ENCODE results near the gene RFNG. TPM values are rescaled to one million over a fixed set of nuclear protein-coding genes. Genes with fewer than 3 reads are reported as not detected.

Gene RFNG
- total RNA-seq, 1 donor from 2014 or later, result 61.4 TPM

DNA sequence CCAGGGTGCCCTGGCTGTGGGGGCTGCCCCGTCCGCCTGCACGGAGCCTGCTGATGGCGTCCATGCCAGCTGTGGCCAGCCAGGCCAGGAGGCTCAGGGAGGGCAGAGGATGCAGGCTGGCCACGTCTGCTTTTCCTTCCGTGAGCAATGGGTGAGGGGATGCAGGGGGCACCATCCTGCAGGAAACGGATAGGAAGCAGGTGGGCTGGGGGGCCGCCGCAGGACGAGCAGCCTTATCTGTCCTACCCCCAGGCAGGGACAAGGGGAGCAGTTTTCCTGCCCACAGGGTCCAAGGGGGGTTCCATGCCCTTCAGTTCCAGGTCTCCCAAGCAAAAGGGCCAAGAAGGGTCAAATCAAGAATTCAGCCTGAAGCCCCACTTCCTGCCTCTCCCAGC, 7.2 kb upstream of the RFNG start:
- Histone ChIP-seq H3K4me3 (no peak overlapping the region), H3K27ac (no peak overlapping the region), H3K27me3 (no peaks in the 10 kb centered on the region), H3K4me1 (peaks cover 8% of the 10 kb centered on the region), H3K36me3 (peaks cover 0 to 83% of the 10 kb centered on the region in 2 donors), H3K9me3 (no peaks in the 10 kb centered on the region)
- DNase-seq (ENCODE audit: extremely low spot score in 2 of 2), result no peak
- no peak for TF ChIP-seq POLR2AphosphoS5 (IDR thresholded peaks at IDR 0.05; ENCODE audit: insufficient read depth in 1 of 2, low read depth in 1 of 2)
- intact Hi-C loops (cut with DNase I), result no loop called here

DNA sequence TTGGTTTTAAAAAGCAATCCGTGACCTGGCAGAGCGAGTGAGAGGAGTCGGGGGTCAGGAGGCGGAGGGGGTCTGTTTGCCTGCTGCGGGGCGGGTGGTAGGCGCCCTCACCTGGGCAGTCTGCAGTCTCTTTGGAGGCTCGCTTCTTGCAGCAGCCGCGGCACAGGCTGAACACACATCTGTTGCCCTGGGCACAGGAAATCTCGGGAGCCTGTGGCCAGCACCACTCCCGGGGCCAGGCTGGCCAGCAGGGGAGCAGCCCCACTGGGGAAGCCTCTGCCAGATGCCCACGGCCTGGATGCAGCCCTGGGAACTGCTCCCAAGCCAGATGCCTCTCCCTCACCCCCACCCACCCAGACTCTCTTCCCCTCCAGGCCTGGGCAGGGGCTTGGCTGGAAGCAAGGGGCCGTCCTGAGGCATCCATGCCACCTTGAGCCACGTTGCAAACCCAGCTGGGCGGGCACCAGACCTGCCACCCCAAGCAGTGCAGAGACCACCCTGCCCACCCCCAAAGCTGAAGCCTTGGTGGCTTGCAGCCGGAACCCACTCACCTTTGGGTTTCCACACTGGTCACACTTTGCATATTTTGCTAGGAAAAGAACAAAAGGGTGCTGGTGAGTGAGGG, 6.7 kb upstream of the RFNG start:
- TF ChIP-seq, protein P1, sequence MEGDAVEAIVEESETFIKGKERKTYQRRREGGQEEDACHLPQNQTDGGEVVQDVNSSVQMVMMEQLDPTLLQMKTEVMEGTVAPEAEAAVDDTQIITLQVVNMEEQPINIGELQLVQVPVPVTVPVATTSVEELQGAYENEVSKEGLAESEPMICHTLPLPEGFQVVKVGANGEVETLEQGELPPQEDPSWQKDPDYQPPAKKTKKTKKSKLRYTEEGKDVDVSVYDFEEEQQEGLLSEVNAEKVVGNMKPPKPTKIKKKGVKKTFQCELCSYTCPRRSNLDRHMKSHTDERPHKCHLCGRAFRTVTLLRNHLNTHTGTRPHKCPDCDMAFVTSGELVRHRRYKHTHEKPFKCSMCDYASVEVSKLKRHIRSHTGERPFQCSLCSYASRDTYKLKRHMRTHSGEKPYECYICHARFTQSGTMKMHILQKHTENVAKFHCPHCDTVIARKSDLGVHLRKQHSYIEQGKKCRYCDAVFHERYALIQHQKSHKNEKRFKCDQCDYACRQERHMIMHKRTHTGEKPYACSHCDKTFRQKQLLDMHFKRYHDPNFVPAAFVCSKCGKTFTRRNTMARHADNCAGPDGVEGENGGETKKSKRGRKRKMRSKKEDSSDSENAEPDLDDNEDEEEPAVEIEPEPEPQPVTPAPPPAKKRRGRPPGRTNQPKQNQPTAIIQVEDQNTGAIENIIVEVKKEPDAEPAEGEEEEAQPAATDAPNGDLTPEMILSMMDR (IDR thresholded peaks at IDR 0.05), result no peak
- no peak for TF ChIP-seq POLR2A (IDR thresholded peaks at IDR 0.05)
- no peak for TF ChIP-seq POLR2AphosphoS5 (IDR thresholded peaks at IDR 0.05; ENCODE audit: insufficient read depth in 1 of 2, low read depth in 1 of 2)
- intact Hi-C loops (cut with DNase I), result no loop called here
- Histone ChIP-seq H3K4me1 (peaks cover 8% of the 10 kb centered on the region), H3K36me3 (peaks cover 0 to 83% of the 10 kb centered on the region in 2 donors), H3K9me3 (no peaks in the 10 kb centered on the region), H3K27me3 (no peaks in the 10 kb centered on the region), H3K4me3 (no peak overlapping the region), H3K27ac (no peak overlapping the region)
- DNase-seq (ENCODE audit: extremely low spot score in 2 of 2), result no peak

DNA sequence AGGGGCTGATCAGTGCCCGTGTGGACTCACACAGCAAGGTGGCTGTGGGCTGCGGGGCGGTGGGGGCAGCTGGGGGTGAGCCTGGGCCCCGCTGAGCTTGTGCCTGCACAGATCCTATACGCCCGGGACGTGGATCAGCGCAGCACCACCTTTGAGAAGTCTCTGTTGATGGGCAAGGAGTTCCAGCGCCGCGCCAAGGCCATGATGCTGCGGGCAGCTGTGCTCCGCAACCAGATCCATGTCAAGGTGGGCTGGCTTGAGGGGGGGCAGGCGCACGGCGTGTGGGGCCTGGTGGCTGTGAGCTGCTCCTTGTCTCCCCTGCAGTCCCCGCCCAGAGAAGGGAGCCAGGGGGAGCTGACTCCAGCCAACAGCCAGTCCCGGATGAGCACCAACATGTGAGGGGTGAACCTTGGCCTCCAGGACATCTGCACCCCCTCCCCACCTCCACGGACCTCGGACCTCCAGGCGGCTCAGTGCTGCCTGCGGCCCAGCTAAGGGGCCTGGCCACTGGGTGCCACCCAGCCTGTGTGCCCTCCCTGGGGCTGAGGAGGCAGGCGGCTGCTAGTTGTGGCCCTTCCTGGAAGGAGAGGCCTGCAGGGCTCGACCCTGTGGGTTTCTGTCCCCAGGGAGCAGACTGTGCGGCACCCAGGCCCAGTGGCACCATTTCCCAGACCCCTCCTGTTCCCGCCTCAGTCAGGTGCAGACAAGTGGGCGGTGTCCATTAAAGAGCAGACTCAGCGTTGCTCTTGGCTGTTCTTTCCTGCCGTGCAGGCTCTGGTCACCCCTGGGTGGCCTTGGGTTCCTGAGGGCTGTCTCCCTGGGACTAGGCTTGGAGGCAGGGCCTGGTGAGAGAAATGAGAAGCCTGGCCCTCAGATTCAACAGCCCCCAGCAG, 5.4 kb upstream of the RFNG start:
- intact Hi-C loops (cut with DNase I), result no loop called here
- no peak overlapping the region for H3K27ac ChIP-seq
- no peaks in the 10 kb centered on the region for H3K9me3 ChIP-seq
- peaks cover 0 to 69% of the 10 kb centered on the region in 2 donors for H3K36me3 ChIP-seq
- peaks cover 19% of the 10 kb centered on the region for H3K4me1 ChIP-seq
- DNase-seq (ENCODE audit: extremely low spot score in 2 of 2), result no peak
- no peak overlapping the region for H3K4me3 ChIP-seq
- H3K27me3 ChIP-seq, result no peaks in the 10 kb centered on the region
- TF ChIP-seq POLR2AphosphoS5 (IDR thresholded peaks at IDR 0.05; ENCODE audit: insufficient read depth in 1 of 2, low read depth in 1 of 2) (no peak), POLR2A (IDR thresholded peaks at IDR 0.05) (no peak)
- TF ChIP-seq, protein P1 (IDR thresholded peaks at IDR 0.05), result no peak

DNA sequence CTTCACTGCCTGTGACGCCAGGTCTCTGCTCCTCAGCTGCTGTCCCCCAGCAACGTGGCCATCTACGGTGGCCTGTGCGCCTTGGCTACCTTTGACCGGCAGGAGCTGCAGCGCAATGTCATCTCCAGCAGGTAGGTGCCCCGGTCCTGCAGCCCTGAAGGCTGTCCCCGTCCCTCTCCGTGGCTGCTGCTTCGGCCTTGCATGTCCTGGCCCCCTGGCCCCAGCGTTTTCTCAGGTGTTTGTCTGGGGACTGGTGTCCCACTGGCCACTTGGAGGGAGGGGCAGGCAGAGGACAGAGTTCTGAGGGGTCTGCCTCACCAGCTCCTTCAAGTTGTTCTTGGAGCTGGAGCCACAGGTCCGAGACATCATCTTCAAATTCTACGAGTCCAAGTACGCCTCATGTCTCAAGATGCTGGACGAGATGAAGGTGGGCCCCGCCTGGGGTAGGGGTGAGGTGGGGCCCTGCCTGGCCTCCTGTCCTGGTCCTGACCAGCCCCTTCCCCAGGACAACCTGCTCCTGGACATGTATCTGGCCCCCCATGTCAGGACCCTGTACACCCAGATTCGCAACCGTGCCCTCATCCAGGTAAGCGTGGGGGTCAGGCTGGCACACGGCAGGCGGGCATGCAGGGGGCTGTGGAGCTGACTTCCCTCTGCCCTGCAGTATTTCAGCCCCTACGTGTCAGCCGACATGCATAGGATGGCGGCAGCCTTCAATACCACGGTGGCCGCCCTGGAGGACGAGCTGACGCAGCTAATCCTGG, 4.5 kb upstream of the RFNG start:
- intact Hi-C loops (cut with DNase I), result no loop called here
- H3K27me3 ChIP-seq, result no peaks in the 10 kb centered on the region
- DNase-seq (ENCODE audit: extremely low spot score in 2 of 2), result no peak
- peaks cover 0 to 61% of the 10 kb centered on the region in 2 donors for H3K36me3 ChIP-seq
- no peak overlapping the region for H3K4me3 ChIP-seq
- no peaks in the 10 kb centered on the region for H3K9me3 ChIP-seq
- H3K27ac ChIP-seq, result no peak overlapping the region
- TF ChIP-seq, protein P1 (IDR thresholded peaks at IDR 0.05), result no peak
- TF ChIP-seq POLR2AphosphoS5 (IDR thresholded peaks at IDR 0.05; ENCODE audit: insufficient read depth in 1 of 2, low read depth in 1 of 2), result no peak
- TF ChIP-seq POLR2A (IDR thresholded peaks at IDR 0.05), result no peak
- peaks cover 20% of the 10 kb centered on the region for H3K4me1 ChIP-seq

Measured in vagina (tissue), 2 donors.